Liver (tissue), 9 donors: ENCODE data around the gene ZXDB. TPM values are rescaled to one million over a fixed set of nuclear protein-coding genes. Genes with fewer than 3 reads are reported as not detected.

ENCODE experiments used
- DNase-seq: peaks from one replicate; pipeline ENCODE4 v3.0.0-alpha.2; 2017; ENCODE audit warnings: low spot score
- H3K27ac ChIP-seq, 2 donors: one replicate each; pipeline ENCODE4 v1.7.0; 2013; ENCODE audit warnings: inconsistent platforms in 2 of 2, low read length in 2 of 2, control low read depth in 1 of 2, low read depth in 1 of 2, mild to moderate bottlenecking in 1 of 2
- H3K27me3 ChIP-seq, 4 donors: one replicate each; pipeline versions ENCODE4 v1.6.1 to v1.7.0; 2013; ENCODE audit warnings: low read length in 3 of 4, inconsistent platforms in 1 of 4, mild to moderate bottlenecking in 1 of 4, moderate library complexity in 1 of 4; ENCODE audit not compliant: control insufficient read depth in 4 of 4, insufficient read depth in 4 of 4
- H3K36me3 ChIP-seq, 4 donors: one replicate each; pipeline versions ENCODE4 v1.6.1 to v1.7.0; 2013; ENCODE audit warnings: low read length in 3 of 4, mild to moderate bottlenecking in 3 of 4, low read depth in 1 of 4, moderate library complexity in 1 of 4; ENCODE audit not compliant: control insufficient read depth in 4 of 4, insufficient read depth in 3 of 4
- H3K4me1 ChIP-seq, 4 donors: one replicate each; pipeline versions ENCODE4 v1.6.1 to v1.7.0; 2013; ENCODE audit warnings: low read length in 3 of 4, mild to moderate bottlenecking in 3 of 4, moderate library complexity in 1 of 4; ENCODE audit not compliant: control insufficient read depth in 4 of 4, insufficient read depth in 4 of 4
- H3K4me3 ChIP-seq, 3 donors: one replicate each; pipeline versions ENCODE4 v1.6.1 to v1.7.0; 2013; ENCODE audit warnings: low read length in 3 of 3, control low read depth in 1 of 3, low read depth in 1 of 3, mild to moderate bottlenecking in 1 of 3
- H3K9ac ChIP-seq, 2 donors: one replicate each; pipeline ENCODE4 v1.7.0; 2013; ENCODE audit warnings: low read length in 2 of 2, mild to moderate bottlenecking in 2 of 2, moderate library complexity in 2 of 2, control low read depth in 1 of 2, low read depth in 1 of 2
- H3K9me3 ChIP-seq, 4 donors: one replicate each; pipeline versions ENCODE4 v1.6.1 to v1.7.0; 2013; ENCODE audit warnings: low read length in 3 of 4; ENCODE audit not compliant: control insufficient read depth in 4 of 4
- ATF3 ChIP-seq: IDR thresholded peaks from 2 replicates; pipeline ENCODE4 v1.6.1; 2016; ENCODE audit warnings: antibody characterized with exemption
- EGR1 ChIP-seq, 2 donors: IDR thresholded peaks; 2 replicates each; pipeline ENCODE4 v1.6.1; 2016 to 2018; ENCODE audit warnings: antibody characterized with exemption in 2 of 2, low read depth in 2 of 2
- FOXA1 ChIP-seq: IDR thresholded peaks from 2 replicates; pipeline ENCODE4 v1.6.1; 2016; ENCODE audit warnings: antibody characterized with exemption
- FOXA2 ChIP-seq: IDR thresholded peaks from 2 replicates; pipeline ENCODE4 v1.6.1; 2016; ENCODE audit warnings: antibody characterized with exemption
- GABPA ChIP-seq, 2 donors: IDR thresholded peaks in 1 of 2; conservative IDR thresholded peaks in 1 of 2; 2 replicates each; pipeline ENCODE4 v1.6.1; 2016; ENCODE audit warnings: antibody characterized with exemption in 2 of 2, mild to moderate bottlenecking in 1 of 2, moderate library complexity in 1 of 2
- HNF4A ChIP-seq, 2 donors: conservative IDR thresholded peaks; 2 replicates each; pipeline ENCODE4 v1.6.1; 2016; ENCODE audit warnings: antibody characterized with exemption in 2 of 2, mild to moderate bottlenecking in 2 of 2
- HNF4G ChIP-seq: IDR thresholded peaks from 2 replicates; pipeline ENCODE4 v1.6.1; 2016; ENCODE audit warnings: antibody characterized with exemption
- JUND ChIP-seq, 2 donors: IDR thresholded peaks; 2 replicates each; pipeline ENCODE4 v1.6.1; 2016; ENCODE audit warnings: antibody characterized with exemption in 2 of 2
- MAX ChIP-seq: IDR thresholded peaks from 2 replicates; pipeline ENCODE4 v1.6.1; 2016; ENCODE audit warnings: antibody characterized with exemption
- NR2F2 ChIP-seq: IDR thresholded peaks from 2 replicates; pipeline ENCODE4 v1.6.1; 2016; ENCODE audit warnings: antibody characterized with exemption
- RAD21 ChIP-seq, 2 donors: IDR thresholded peaks; 2 replicates each; pipeline ENCODE4 v1.6.1; 2016; ENCODE audit warnings: antibody characterized with exemption in 2 of 2, mild to moderate bottlenecking in 2 of 2
- RXRA ChIP-seq, 2 donors: IDR thresholded peaks; 2 replicates each; pipeline ENCODE4 v1.6.1; 2017 to 2018; ENCODE audit warnings: antibody characterized with exemption in 2 of 2, mild to moderate bottlenecking in 1 of 2
- SP1 ChIP-seq: IDR thresholded peaks from 2 replicates; pipeline ENCODE4 v1.6.1; 2018; ENCODE audit warnings: antibody characterized with exemption, mild to moderate bottlenecking
- TAF1 ChIP-seq: conservative IDR thresholded peaks from 2 replicates; pipeline ENCODE4 v1.6.1; 2016; ENCODE audit warnings: antibody characterized with exemption, mild to moderate bottlenecking
- YY1 ChIP-seq: IDR thresholded peaks from 2 replicates; pipeline ENCODE4 v1.6.1; 2016; ENCODE audit warnings: antibody characterized with exemption, mild to moderate bottlenecking
- WGBS: extraction: QIAGEN DNeasy Blood & Tissue Kit; methylation state at CpG from one replicate; pipeline ENCODE4 v1.1.7; 2013; 5-methylcytosine and 5-hydroxymethylcytosine counted together
- polyA plus RNA-seq, 2 donors: library from polyadenylated mRNA; stranded (reverse) in 1 of 2; unstranded in 1 of 2; fragments of 200-250 nt in 1 of 2; fragments of >200 nt in 1 of 2; fragmentation: Nextera tagmentation in 1 of 2; extraction: Ambion mirVana in 1 of 2; gene quantifications; one replicate each; pipeline versions ENCODE4 v1.2.1 to v1.2.3, GENCODE V29; 2013 to 2015
- total RNA-seq, 2 donors: library from RNA; depleted of rRNA; stranded (reverse); fragments of >200 nt; gene quantifications; one replicate each; pipeline ENCODE4 v1.2.3, GENCODE V29; 2014
- TF ChIP-seq, protein P1 (sequence below): IDR thresholded peaks from 2 replicates; pipeline ENCODE4 v1.6.1; 2016; ENCODE audit warnings: antibody characterized with exemption, mild to moderate bottlenecking
- TF ChIP-seq, protein P2 (sequence below): IDR thresholded peaks from 2 replicates; pipeline ENCODE4 v1.6.1; 2016; ENCODE audit warnings: antibody characterized with exemption
- donor health status: healthy.
- donor health status: healthy.
- donor health status: healthy.
- donor health status: healthy.
- donor health status: healthy.

Gene ZXDB
- total and polyA plus RNA-seq, 4 donors = 2.4 to 11.0 (median 3.7) TPM

DNA sequence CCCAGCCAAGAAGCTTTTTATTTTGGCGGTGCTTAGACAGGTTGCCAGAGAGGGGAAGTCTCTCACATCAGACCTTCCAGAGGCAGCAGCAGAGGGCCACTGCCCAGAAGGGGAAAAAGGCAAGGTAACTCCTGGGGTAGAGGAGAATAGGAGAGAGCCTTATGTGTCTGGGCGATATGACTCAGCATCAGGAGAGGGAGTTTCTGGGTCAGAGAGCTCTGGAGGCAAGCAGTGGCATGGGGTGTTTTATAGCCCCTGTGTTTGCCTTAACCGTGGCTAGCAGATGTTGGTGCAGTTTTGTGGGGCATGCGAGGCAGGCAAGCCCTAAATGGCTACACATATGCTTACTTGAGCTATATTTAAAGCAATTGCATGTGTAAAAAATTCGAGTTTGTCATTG, 8.3 kb upstream of the ZXDB start (continued):
- TF ChIP-seq FOXA1 (no peak), EGR1 (IDR thresholded peaks at IDR 0.05; ENCODE audit: low read depth in 2 of 2) (no peak), ATF3 (no peak), SP1 (no peak), NR2F2 (no peak), MAX (no peak), FOXA2 (no peak)

DNA sequence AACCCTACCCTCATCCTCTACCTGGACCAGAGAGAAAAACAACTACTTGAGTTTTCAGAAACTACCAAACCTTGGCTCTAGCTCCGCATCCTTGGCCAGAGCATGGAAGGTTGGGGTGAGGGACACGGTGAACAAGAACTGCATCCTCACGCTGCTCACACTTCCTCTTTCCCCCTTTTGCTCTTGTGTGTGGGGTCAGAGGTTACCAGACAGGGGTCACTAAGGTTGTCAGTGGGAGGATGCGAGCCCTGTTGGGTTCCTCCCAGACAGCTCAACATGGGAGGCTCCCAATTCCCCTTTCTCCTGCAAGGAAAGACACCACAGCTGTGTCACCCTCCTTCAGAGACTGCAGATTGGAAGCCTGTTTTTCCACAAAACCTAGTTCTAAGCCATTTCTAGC, 5.5 kb upstream of the ZXDB start:
- WGBS = 81% methylated on average over 4 of the region's 4 CpGs
- H3K4me1 ChIP-seq = no peaks in the 10 kb centered on the region
- H3K4me3 ChIP-seq = no peak overlapping the region
- H3K36me3 ChIP-seq = no peaks in the 10 kb centered on the region
- no peak overlapping the region for H3K9ac ChIP-seq
- no peak for DNase-seq
- H3K9me3 ChIP-seq = no peaks in the 10 kb centered on the region
- no peak overlapping the region for H3K27ac ChIP-seq
- TF ChIP-seq HNF4G (no peak), GABPA (IDR thresholded peaks at IDR 0.05 in 1 of 2, conservative IDR thresholded peaks at IDR 0.05 in 1 of 2) (no peak), FOXA1 (no peak), HNF4A (conservative IDR thresholded peaks at IDR 0.05) (no peak), YY1 (no peak), EGR1 (IDR thresholded peaks at IDR 0.05; ENCODE audit: low read depth in 2 of 2) (no peak), FOXA2 (no peak), TAF1 (no peak), NR2F2 (no peak), SP1 (no peak), JUND (IDR thresholded peaks at IDR 0.05) (no peak)
- TF ChIP-seq, protein P1, sequence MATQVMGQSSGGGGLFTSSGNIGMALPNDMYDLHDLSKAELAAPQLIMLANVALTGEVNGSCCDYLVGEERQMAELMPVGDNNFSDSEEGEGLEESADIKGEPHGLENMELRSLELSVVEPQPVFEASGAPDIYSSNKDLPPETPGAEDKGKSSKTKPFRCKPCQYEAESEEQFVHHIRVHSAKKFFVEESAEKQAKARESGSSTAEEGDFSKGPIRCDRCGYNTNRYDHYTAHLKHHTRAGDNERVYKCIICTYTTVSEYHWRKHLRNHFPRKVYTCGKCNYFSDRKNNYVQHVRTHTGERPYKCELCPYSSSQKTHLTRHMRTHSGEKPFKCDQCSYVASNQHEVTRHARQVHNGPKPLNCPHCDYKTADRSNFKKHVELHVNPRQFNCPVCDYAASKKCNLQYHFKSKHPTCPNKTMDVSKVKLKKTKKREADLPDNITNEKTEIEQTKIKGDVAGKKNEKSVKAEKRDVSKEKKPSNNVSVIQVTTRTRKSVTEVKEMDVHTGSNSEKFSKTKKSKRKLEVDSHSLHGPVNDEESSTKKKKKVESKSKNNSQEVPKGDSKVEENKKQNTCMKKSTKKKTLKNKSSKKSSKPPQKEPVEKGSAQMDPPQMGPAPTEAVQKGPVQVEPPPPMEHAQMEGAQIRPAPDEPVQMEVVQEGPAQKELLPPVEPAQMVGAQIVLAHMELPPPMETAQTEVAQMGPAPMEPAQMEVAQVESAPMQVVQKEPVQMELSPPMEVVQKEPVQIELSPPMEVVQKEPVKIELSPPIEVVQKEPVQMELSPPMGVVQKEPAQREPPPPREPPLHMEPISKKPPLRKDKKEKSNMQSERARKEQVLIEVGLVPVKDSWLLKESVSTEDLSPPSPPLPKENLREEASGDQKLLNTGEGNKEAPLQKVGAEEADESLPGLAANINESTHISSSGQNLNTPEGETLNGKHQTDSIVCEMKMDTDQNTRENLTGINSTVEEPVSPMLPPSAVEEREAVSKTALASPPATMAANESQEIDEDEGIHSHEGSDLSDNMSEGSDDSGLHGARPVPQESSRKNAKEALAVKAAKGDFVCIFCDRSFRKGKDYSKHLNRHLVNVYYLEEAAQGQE = no peak
- TF ChIP-seq, protein P2, sequence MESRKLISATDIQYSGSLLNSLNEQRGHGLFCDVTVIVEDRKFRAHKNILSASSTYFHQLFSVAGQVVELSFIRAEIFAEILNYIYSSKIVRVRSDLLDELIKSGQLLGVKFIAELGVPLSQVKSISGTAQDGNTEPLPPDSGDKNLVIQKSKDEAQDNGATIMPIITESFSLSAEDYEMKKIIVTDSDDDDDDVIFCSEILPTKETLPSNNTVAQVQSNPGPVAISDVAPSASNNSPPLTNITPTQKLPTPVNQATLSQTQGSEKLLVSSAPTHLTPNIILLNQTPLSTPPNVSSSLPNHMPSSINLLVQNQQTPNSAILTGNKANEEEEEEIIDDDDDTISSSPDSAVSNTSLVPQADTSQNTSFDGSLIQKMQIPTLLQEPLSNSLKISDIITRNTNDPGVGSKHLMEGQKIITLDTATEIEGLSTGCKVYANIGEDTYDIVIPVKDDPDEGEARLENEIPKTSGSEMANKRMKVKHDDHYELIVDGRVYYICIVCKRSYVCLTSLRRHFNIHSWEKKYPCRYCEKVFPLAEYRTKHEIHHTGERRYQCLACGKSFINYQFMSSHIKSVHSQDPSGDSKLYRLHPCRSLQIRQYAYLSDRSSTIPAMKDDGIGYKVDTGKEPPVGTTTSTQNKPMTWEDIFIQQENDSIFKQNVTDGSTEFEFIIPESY = no peak
- no peaks in the 10 kb centered on the region for H3K27me3 ChIP-seq

DNA sequence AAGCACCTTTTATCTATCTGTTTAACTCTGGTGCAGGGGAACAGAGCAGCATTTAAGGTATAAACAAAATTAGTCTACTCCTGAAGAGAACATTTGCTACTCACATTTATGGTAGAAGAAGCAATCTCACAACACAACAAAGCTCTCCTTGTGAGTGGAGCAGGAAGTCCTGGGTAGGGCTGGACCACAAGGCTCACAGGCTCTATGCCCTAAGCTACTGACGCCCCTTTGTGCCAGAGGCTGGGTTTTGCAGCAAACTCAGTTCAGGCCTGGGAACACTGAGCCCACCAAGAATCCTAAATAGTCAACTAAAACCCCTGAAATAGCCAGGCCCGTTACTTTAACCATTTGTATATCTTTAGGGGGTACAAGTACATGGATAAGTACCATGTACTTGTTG, 4.7 kb upstream of the ZXDB start:
- H3K9ac ChIP-seq = no peak overlapping the region
- no peaks in the 10 kb centered on the region for H3K9me3 ChIP-seq
- H3K27ac ChIP-seq = no peak overlapping the region
- H3K4me1 ChIP-seq = no peaks in the 10 kb centered on the region
- H3K27me3 ChIP-seq = no peaks in the 10 kb centered on the region
- DNase-seq = no peak
- no peak overlapping the region for H3K4me3 ChIP-seq
- no peaks in the 10 kb centered on the region for H3K36me3 ChIP-seq
- 85% methylated on average over 2 of the region's 2 CpGs for WGBS
- no peak for TF ChIP-seq FOXA2
- no peak for TF ChIP-seq RXRA (IDR thresholded peaks at IDR 0.05)
- TF ChIP-seq HNF4G = no peak
- TF ChIP-seq, protein P2 = no peak
- no peak for TF ChIP-seq NR2F2
- no peak for TF ChIP-seq GABPA (IDR thresholded peaks at IDR 0.05 in 1 of 2, conservative IDR thresholded peaks at IDR 0.05 in 1 of 2)
- TF ChIP-seq, protein P1 = no peak
- no peak for TF ChIP-seq EGR1 (IDR thresholded peaks at IDR 0.05; ENCODE audit: low read depth in 2 of 2)
- no peak for TF ChIP-seq TAF1
- TF ChIP-seq ATF3 = no peak
- TF ChIP-seq JUND (IDR thresholded peaks at IDR 0.05) = no peak
- TF ChIP-seq SP1 = no peak
- no peak for TF ChIP-seq RAD21 (IDR thresholded peaks at IDR 0.05)
- no peak for TF ChIP-seq MAX
